ENCODE results near the gene OR2T35.
"Not testable (repeated sequence)": the region's sequence is repeated elsewhere in the genome, so short reads cannot be mapped to it uniquely, and the experiment has no call there.

DNA sequence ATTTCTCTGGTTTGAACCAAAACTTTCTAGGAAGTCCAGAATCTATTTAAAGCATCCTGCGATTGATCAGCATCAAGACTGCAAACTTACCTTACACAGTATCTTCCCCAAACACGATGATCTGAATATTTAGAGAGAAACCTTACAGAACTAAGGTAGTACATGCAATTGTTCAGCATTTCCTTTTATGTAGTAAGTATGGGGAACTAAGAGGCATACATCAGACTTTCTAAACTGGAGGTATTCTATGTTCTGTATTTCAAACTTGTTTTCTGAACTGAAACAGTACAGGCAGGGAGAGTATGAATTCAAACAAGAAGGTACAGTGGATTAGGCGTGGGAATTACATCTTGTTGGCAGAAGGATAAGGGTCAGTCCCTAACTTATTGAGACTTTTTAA lies 10.3 kb upstream of the OR2T35 start, which contains the start of gene OR2T27:
- TF ChIP-seq, protein P1, sequence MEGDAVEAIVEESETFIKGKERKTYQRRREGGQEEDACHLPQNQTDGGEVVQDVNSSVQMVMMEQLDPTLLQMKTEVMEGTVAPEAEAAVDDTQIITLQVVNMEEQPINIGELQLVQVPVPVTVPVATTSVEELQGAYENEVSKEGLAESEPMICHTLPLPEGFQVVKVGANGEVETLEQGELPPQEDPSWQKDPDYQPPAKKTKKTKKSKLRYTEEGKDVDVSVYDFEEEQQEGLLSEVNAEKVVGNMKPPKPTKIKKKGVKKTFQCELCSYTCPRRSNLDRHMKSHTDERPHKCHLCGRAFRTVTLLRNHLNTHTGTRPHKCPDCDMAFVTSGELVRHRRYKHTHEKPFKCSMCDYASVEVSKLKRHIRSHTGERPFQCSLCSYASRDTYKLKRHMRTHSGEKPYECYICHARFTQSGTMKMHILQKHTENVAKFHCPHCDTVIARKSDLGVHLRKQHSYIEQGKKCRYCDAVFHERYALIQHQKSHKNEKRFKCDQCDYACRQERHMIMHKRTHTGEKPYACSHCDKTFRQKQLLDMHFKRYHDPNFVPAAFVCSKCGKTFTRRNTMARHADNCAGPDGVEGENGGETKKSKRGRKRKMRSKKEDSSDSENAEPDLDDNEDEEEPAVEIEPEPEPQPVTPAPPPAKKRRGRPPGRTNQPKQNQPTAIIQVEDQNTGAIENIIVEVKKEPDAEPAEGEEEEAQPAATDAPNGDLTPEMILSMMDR (IDR thresholded peaks at IDR 0.05): not testable (repeated sequence)
- TF ChIP-seq POLR2A, POLR2AphosphoS5 (IDR thresholded peaks at IDR 0.05): not testable (repeated sequence)
